Measurements from ENCODE around the gene REX1BD.
"Not testable (repeated sequence)": the region's sequence is repeated elsewhere in the genome, so short reads cannot be mapped to it uniquely, and the experiment has no call there.

Gene REX1BD

DNA sequence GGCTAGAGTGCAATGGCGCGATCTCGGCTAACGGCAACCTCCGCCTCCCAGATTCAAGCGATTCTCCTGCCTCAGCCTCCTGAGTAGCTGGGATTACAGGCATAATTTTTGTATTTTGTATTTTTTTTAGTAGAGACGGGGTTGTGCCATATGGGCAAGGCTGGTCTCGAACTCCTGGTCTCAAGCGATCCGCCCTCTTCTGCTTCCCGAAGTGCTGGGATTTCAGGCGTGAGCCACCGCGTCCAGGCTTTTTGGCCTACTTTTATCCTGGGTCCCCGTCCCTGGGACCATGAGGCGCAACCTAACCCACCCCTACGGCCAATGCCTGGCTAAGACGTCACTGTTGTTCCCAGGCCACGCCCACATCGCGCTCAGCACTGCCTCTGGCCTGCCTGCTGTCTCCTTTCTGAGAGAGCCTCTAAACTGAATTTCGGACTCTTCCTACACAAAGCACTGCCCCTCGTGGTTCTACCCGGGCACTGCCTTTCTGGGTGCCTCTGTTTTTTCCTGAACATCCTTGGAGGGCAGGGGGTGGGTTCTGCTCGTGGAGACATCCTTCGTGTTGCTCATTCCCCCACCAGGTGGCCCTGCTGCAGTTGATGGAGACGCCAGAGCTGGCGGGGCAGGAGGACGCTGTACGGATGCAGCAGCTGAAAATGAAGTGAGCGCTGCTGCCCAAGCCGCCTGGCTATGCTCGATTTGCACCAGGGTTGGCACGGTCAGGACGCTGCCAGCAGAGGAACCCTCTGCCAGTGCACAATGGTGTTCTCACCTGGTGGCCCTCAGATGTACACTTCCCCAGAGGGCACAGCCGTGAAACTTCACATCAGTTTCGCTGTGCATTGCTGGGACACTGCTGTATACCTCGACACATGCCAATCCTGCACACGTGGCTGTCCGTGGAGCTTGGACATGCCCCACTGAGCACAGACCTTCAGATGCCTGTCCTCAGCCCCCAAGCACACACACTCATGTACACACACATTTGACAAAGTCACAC is 2.0 kb downstream of the REX1BD start:
- H3K9ac ChIP-seq (ENCODE audit: low read depth, low read length): peak overlapping the region; percentile 94; the same call in 1 of the 2 replicates
- no peaks in the 10 kb centered on the region for H3K9me3 ChIP-seq (ENCODE audit: control insufficient read depth, insufficient read depth, low read length)
- H3K36me3 ChIP-seq (ENCODE audit: insufficient read depth, low read length): no peaks in the 10 kb centered on the region
- H3K4me1 ChIP-seq (ENCODE audit: insufficient read depth, low read length): peaks cover 17% of the 10 kb centered on the region; the same call in 1 of the 2 replicates

GRCh38 chr19:18591735-18592385 is 3.3 kb downstream of the REX1BD start:
- peaks cover 22% of the 10 kb centered on the region; the same call in 1 of the 2 replicates for H3K4me1 ChIP-seq (ENCODE audit: insufficient read depth, low read length)
- no peaks in the 10 kb centered on the region for H3K9me3 ChIP-seq (ENCODE audit: control insufficient read depth, insufficient read depth, low read length)
- no peak overlapping the region for H3K9ac ChIP-seq (ENCODE audit: low read depth, low read length)
- no peaks in the 10 kb centered on the region for H3K36me3 ChIP-seq (ENCODE audit: insufficient read depth, low read length)

DNA sequence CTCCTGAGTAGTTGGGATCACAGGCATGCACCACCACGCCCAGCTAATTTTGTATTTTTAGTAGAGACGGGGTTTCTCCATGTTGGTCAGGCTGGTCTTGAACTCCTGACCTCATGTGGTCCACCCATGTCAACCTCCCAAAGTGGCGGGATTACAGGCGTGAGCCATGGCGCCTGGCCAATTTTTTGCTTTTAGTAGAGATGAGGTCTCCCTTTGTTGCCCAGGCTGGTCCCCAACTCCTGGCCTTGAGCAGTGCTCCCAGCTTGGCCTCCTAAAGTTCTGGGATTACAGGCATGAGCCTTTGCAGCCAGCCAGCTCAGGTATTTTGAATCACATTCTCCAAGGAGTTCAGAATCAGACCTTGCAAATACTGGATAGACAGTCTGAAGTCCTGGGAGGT is 4.1 kb downstream of the REX1BD start:
- not testable (repeated sequence) for H3K9me3 ChIP-seq (ENCODE audit: control insufficient read depth, insufficient read depth, low read length); H3K36me3 ChIP-seq (ENCODE audit: insufficient read depth, low read length); H3K9ac ChIP-seq (ENCODE audit: low read depth, low read length)
- H3K4me1 ChIP-seq (ENCODE audit: insufficient read depth, low read length): peaks cover 22% of the 10 kb centered on the region; the same call in 1 of the 2 replicates

DNA sequence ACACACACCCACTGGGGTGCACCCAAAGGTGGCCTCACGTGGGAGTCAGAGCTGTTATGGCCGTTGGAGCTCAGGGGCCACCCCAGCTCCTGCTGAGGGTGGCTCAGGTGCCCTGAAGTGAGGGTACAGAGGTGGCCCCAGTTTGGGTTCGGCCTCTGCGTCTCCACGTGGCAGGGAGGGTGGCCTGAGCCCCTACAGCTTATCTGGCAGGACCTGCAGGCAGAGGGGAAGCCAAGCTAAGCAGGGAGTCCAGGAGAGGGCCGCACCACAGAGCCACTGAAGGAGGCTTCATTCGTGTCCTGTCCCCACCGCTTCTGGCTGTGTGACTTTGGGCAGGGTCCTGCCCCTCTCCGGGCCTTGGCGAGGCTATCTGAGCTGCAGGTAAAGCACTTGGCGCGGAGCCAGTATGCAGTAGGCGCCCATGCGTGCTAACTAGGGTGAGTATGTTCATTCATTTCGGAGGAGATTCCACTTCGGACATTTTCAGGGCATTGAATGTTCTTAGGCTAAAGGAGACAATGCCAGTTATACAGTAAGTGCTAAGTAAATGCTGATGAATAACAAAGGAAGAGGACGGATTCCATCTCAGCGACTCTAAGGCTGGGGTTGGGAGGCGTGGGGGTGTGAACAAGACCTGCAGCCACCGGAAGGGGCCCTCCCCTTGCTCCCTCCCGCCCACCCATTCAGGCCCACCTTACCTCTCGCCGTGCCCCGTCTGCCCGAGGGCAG is 4.9 kb downstream of the REX1BD start:
- Histone ChIP-seq H3K36me3 (ENCODE audit: insufficient read depth, low read length) (no peaks in the 10 kb centered on the region), H3K9ac (ENCODE audit: low read depth, low read length) (peak overlapping the region; percentile 36), H3K4me1 (ENCODE audit: insufficient read depth, low read length) (peaks cover 18% of the 10 kb centered on the region; the same call in 1 of the 2 replicates), H3K9me3 (ENCODE audit: control insufficient read depth, insufficient read depth, low read length) (no peaks in the 10 kb centered on the region)

GRCh38 chr19:18594096-18594823 is 5.7 kb downstream of the REX1BD start:
- Histone ChIP-seq H3K4me1 (ENCODE audit: insufficient read depth, low read length) (peaks cover 18% of the 10 kb centered on the region; the same call in 1 of the 2 replicates), H3K9ac (ENCODE audit: low read depth, low read length) (peak overlapping the region; percentile 36), H3K9me3 (ENCODE audit: control insufficient read depth, insufficient read depth, low read length) (no peaks in the 10 kb centered on the region), H3K36me3 (ENCODE audit: insufficient read depth, low read length) (no peaks in the 10 kb centered on the region)

GRCh38 chr19:18594824-18595373 is 6.3 kb downstream of the REX1BD start:
- H3K36me3 ChIP-seq (ENCODE audit: insufficient read depth, low read length): no peaks in the 10 kb centered on the region
- peak overlapping the region; percentile 36 for H3K9ac ChIP-seq (ENCODE audit: low read depth, low read length)
- no peaks in the 10 kb centered on the region for H3K9me3 ChIP-seq (ENCODE audit: control insufficient read depth, insufficient read depth, low read length)
- H3K4me1 ChIP-seq (ENCODE audit: insufficient read depth, low read length): peaks cover 18% of the 10 kb centered on the region; the same call in 1 of the 2 replicates

GRCh38 chr19:18595475-18595874 is 6.9 kb downstream of the REX1BD start:
- Histone ChIP-seq H3K9me3 (ENCODE audit: control insufficient read depth, insufficient read depth, low read length) (no peaks in the 10 kb centered on the region), H3K9ac (ENCODE audit: low read depth, low read length) (no peak overlapping the region), H3K36me3 (ENCODE audit: insufficient read depth, low read length) (no peaks in the 10 kb centered on the region), H3K4me1 (ENCODE audit: insufficient read depth, low read length) (peaks cover 18% of the 10 kb centered on the region; the same call in 1 of the 2 replicates)

DNA sequence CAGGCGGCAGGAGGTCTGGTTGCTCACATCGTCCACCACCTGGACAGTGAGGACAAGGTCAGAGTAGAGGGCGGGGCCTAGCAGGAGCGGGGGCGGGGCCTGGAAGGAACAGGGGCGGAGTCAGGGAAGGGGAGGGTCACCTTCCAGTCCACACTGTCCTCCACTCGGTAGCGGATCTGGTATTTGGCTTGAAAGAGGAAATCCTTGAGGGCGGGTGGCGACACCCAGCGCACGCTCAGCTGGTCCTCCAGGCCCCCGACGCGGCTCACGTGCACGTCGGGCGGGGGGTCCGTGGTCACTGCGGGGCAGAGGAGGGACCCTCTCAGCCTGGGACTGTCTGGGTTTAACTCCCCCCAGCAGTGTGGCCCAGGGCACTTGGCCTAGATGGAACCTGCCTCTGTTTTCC is 8.2 kb downstream of the REX1BD start:
- no peaks in the 10 kb centered on the region for H3K36me3 ChIP-seq (ENCODE audit: insufficient read depth, low read length)
- no peaks in the 10 kb centered on the region for H3K9me3 ChIP-seq (ENCODE audit: control insufficient read depth, insufficient read depth, low read length)
- H3K4me1 ChIP-seq (ENCODE audit: insufficient read depth, low read length): peaks cover 14% of the 10 kb centered on the region; the same call in 1 of the 2 replicates
- H3K9ac ChIP-seq (ENCODE audit: low read depth, low read length): peak overlapping the region; percentile 34; the same call in 1 of the 2 replicates

DNA sequence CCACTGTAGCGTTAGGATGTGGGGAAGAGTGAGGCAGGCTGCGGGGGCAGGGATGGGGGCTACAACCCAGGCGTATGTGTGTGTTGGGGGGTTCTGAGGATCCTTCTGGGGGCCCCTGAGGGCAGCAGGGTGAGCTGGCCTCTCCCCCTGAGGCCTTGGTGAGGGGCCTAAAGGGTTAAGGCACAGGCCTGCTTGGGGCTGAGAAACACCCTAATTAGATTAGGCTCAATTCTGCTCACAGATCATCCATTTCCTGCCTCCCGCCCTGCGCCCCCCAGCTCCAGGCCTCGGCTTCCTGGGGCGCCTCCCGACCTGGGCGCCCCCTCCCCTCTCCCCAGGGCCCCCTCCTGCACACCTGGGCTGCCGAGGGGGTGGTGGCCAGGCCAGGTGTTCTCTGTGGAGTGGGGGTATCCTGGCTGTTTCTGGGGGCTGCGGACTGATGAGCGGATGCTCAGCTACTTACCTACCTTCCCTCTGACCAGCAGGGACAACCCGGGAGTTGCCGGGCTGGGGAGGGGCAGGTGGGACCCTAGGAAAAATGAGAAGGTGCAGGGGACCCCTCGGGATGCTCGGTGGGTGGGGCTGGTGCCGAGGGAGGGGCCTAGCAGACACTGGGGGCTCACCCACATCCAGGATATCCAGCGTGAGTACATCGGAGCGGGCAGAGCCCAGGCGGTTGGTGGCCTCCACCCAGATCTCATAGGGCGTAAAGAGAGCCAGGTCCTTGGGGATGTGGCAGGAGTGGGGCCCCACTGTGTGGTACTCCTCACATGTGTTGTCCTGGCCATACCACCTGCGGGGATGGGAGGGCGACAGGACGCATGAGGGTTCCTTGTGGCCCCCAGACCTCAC is 9.4 kb downstream of the REX1BD start:
- no peaks in the 10 kb centered on the region for H3K36me3 ChIP-seq (ENCODE audit: insufficient read depth, low read length)
- H3K4me1 ChIP-seq (ENCODE audit: insufficient read depth, low read length): peaks cover 14% of the 10 kb centered on the region; the same call in 1 of the 2 replicates
- H3K9ac ChIP-seq (ENCODE audit: low read depth, low read length): no peak overlapping the region
- no peaks in the 10 kb centered on the region for H3K9me3 ChIP-seq (ENCODE audit: control insufficient read depth, insufficient read depth, low read length)

GRCh38 chr19:18599485-18599884 is 10.9 kb downstream of the REX1BD start:
- Histone ChIP-seq H3K9me3 (ENCODE audit: control insufficient read depth, insufficient read depth, low read length) (no peaks in the 10 kb centered on the region), H3K36me3 (ENCODE audit: insufficient read depth, low read length) (no peaks in the 10 kb centered on the region), H3K4me1 (ENCODE audit: insufficient read depth, low read length) (peaks cover 18% of the 10 kb centered on the region; the same call in 1 of the 2 replicates), H3K9ac (ENCODE audit: low read depth, low read length) (no peak overlapping the region)

DNA sequence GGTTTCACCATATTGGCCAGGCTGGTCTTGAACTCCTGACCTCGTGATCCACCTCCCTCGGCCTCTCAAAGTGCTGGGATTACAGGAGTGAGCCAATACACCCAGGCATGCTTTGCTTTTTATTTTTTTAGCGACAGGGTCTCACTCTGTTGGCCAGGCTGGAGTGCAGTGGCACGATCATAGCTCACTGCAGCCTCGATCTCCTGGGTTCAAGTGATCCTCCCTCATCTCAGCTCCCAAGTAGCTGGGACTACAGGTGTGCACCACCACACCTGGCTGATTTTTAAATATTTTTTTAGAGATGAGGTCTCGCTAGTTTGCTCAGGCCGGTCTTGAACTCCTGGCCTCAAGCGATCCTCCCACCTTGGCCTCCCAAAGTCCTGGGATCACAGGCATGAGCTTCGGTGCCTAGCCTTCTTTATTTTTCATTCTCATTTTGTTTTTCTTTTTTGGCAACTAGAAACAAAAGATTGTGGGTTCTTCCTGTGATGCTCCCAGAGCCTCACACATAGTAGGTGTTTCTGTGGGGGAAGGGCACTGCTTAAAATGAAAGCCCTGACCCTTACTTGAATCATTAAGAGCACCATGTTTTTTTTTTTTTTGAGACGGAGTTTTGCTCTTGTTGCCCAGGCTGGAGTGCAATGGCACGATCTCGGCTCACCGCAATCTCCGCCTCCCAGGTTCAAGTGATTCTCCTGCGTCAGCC is 12.2 kb downstream of the REX1BD start:
- not testable (repeated sequence) for H3K9ac ChIP-seq (ENCODE audit: low read depth, low read length); H3K9me3 ChIP-seq (ENCODE audit: control insufficient read depth, insufficient read depth, low read length); H3K36me3 ChIP-seq (ENCODE audit: insufficient read depth, low read length)
- peaks cover 11% of the 10 kb centered on the region; the same call in 1 of the 2 replicates for H3K4me1 ChIP-seq (ENCODE audit: insufficient read depth, low read length)

DNA sequence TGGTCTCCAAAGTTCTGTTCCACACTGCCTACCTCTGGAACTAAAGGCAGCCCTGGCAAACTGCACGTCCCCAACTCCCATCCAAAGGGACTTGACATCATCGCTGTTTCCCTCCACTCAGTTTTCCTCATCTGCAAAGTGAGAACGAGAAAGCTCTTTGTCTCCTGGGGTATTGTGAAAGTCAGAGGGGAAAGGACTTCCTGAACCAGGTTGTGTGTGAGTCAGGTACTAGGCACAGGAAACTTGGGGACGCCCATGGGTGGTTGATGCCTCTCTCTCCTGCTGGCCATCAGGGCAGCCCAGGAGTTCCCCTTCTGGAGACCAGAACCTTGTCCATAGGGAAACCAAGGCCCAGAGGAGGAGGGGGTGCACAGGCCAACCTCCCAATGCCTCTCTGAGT is 13.3 kb downstream of the REX1BD start:
- no peaks in the 10 kb centered on the region for H3K9me3 ChIP-seq (ENCODE audit: control insufficient read depth, insufficient read depth, low read length)
- peaks cover 8% of the 10 kb centered on the region; the same call in 1 of the 2 replicates for H3K4me1 ChIP-seq (ENCODE audit: insufficient read depth, low read length)
- H3K9ac ChIP-seq (ENCODE audit: low read depth, low read length): no peak overlapping the region
- no peaks in the 10 kb centered on the region for H3K36me3 ChIP-seq (ENCODE audit: insufficient read depth, low read length)

Measured in ES-I3 (cell line).